HepG2 (cell line): ENCODE results near the gene THEMIS. TPM values are rescaled to one million over a fixed set of nuclear protein-coding genes. Genes with fewer than 3 reads are reported as not detected.

Experiments
- ATAC-seq: fragments of 200-7000 bp; cut with Tn5 transposase; 3 replicates; pipeline ENCODE4 v1.9.1; 2020; ENCODE audit warnings: mild to moderate bottlenecking, moderate library complexity
- BruUV-seq: library from RNA; stranded (reverse); fragments of 400-500 nt; replicated peaks from 2 replicates; lab custom pipeline; 2021; lab: Mats Ljungman, UMichigan
- CTCF ChIA-PET: fragments of 300-600 bp; formaldehyde crosslinking; extraction: SDS; loops from one replicate; lab custom pipeline; 2021; ENCODE audit warnings: low total read pairs, inconsistent platforms, low intra/inter-chr PET ratio; lab: Yijun Ruan, JAX
- POLR2A ChIA-PET: fragments of 350-600 bp; sonication (Branson Sonifier 250); formaldehyde crosslinking; loops from one replicate; lab custom pipeline; 2020; ENCODE audit warnings: antibody characterized with exemption, inconsistent platforms; lab: Yijun Ruan, JAX
- DNase-seq: peaks from one replicate; pipeline ENCODE4 v3.0.0-alpha.2; 2015; ENCODE audit warnings: low spot score
- FAIRE-seq: peaks from 3 replicates; lab custom pipeline; 2011; peaks lifted over from hg19 to GRCh38; lab: Jason Lieb, UNC
- H2AFZ ChIP-seq: one replicate; pipeline ENCODE4 v1.6.1; 2011; ENCODE audit warnings: low read length, inconsistent platforms
- H3K27ac ChIP-seq: fragments of 300-600 bp; 3 replicates; pipeline ENCODE4 v1.8.0; 2011; ENCODE audit warnings: mixed run types, mild to moderate bottlenecking, mixed read lengths, low read length, inconsistent platforms; ENCODE audit not compliant: insufficient read depth; ENCODE audit errors: extremely low read length
- H3K27me3 ChIP-seq, 2 experiments: fragments of 200-600 bp in 1 of 2; 2 replicates in 1 of 2; 3 replicates in 1 of 2; pipeline versions ENCODE4 v1.6.0 to v1.8.0; 2011; ENCODE audit warnings: low read length in 2 of 2, mild to moderate bottlenecking in 2 of 2, moderate library complexity in 2 of 2, inconsistent platforms in 1 of 2; ENCODE audit not compliant: insufficient read depth in 2 of 2, control insufficient read depth in 1 of 2
- H3K36me3 ChIP-seq, 2 experiments: fragments of 200-600 bp in 1 of 2; replicated peaks in 1 of 2; 2 replicates in 1 of 2; 3 replicates in 1 of 2; pipeline versions ENCODE4 v1.5.1 to v1.8.0; 2011; ENCODE audit warnings: low read length in 2 of 2, inconsistent platforms in 1 of 2; ENCODE audit not compliant: insufficient read depth in 2 of 2, control insufficient read depth in 1 of 2
- H3K4me1 ChIP-seq: 2 replicates; pipeline ENCODE4 v1.5.1; 2012; ENCODE audit warnings: low read length, inconsistent platforms; ENCODE audit not compliant: insufficient read depth
- H3K4me2 ChIP-seq: 2 replicates; pipeline ENCODE4 v1.6.0; 2011; ENCODE audit warnings: low read depth, low read length, inconsistent platforms
- H3K4me3 ChIP-seq, 3 experiments: fragments of 200-600 bp in 1 of 3; sonication (generic), shearing (Covaris generic) in 1 of 3; replicated peaks in 1 of 3; 2 replicates each; pipeline ENCODE4 v1.5.1; 2011 to 2016; ENCODE audit warnings: low read length in 3 of 3, inconsistent platforms in 2 of 3, low read depth in 2 of 3, mild to moderate bottlenecking in 2 of 3, control low read depth in 1 of 3, mixed read lengths in 1 of 3; ENCODE audit not compliant: insufficient read depth in 1 of 3
- H3K79me2 ChIP-seq: one replicate; pipeline ENCODE4 v1.6.1; 2011; ENCODE audit warnings: low read length, inconsistent platforms; ENCODE audit not compliant: insufficient read depth
- H3K9ac ChIP-seq: 2 replicates; pipeline ENCODE4 v1.6.0; 2011; ENCODE audit warnings: mild to moderate bottlenecking, low read depth, low read length, inconsistent platforms; ENCODE audit not compliant: insufficient read depth
- H3K9me3 ChIP-seq: 2 replicates; pipeline ENCODE4 v1.5.1; 2012; ENCODE audit warnings: mild to moderate bottlenecking, low read length
- H4K20me1 ChIP-seq: 2 replicates; pipeline ENCODE4 v1.6.0; 2011; ENCODE audit warnings: inconsistent platforms, mild to moderate bottlenecking, low read length, moderate library complexity; ENCODE audit not compliant: insufficient read depth
- ARID5B ChIP-seq: IDR thresholded peaks from 2 replicates; pipeline ENCODE4 v1.4.0; 2020; ENCODE audit warnings: mild to moderate bottlenecking, missing genetic modification reagents
- FOXJ3 ChIP-seq: sonication (generic); formaldehyde crosslinking; IDR thresholded peaks from 2 replicates; pipeline ENCODE4 v1.4.0; 2020; ENCODE audit warnings: missing genetic modification reagents, mild to moderate bottlenecking, borderline replicate concordance
- JDP2 ChIP-seq: sonication (generic); formaldehyde crosslinking; IDR thresholded peaks from 2 replicates; pipeline ENCODE4 v1.8.1; 2022; ENCODE audit warnings: missing genetic modification reagents, borderline replicate concordance
- KLF15 ChIP-seq: sonication (generic); formaldehyde crosslinking; IDR thresholded peaks from 2 replicates; pipeline ENCODE4 v1.8.1; 2023; ENCODE audit warnings: borderline replicate concordance, mild to moderate bottlenecking, inconsistent platforms, missing genetic modification reagents, mixed read lengths
- MBNL3 ChIP-seq: fragments of 250-450 bp; sonication (Bioruptor Pico); conservative IDR thresholded peaks from 2 replicates; pipeline ENCODE4 v1.8.0; 2022; ENCODE audit warnings: mild to moderate bottlenecking, inconsistent platforms
- NCOA1 ChIP-seq: sonication (generic); formaldehyde crosslinking; IDR thresholded peaks from 2 replicates; pipeline ENCODE4 v1.9.0; 2021; ENCODE audit warnings: missing genetic modification reagents
- NCOA2 ChIP-seq: sonication (generic); formaldehyde crosslinking; IDR thresholded peaks from 2 replicates; pipeline ENCODE4 v1.8.0; 2022; ENCODE audit warnings: inconsistent platforms
- ZSCAN30 ChIP-seq: sonication (generic); formaldehyde crosslinking; IDR thresholded peaks from 2 replicates; pipeline ENCODE4 v1.5.0; 2020; ENCODE audit warnings: mild to moderate bottlenecking, missing genetic modification reagents
- WGBS: methylation state at CpG from one replicate; pipeline ENCODE4 v1.1.6; 2017; ENCODE audit warnings: low lambda C conversion rate; 5-methylcytosine and 5-hydroxymethylcytosine counted together
- in situ Hi-C: cut with HindIII; loops from 2 replicates; pipeline ENCODE4 v1.10.0; 2017; ENCODE audit warnings: low pct_unique_long_range_greater_than_20kb; ENCODE audit not compliant: extremely low pct_ligation_motif_present
- intact Hi-C: fragments of 100-400 bp; cut with micrococcal nuclease; formaldehyde crosslinking; loops from one replicate; pipeline ENCODE4 v1.10.0; 2022; ENCODE audit not compliant: unreplicated experiment
- polyA plus RNA-seq, 8 experiments: library from polyadenylated mRNA; depleted of rRNA in 3 of 8; stranded (reverse) in 7 of 8; unstranded in 1 of 8; fragments of >200 nt; fragmentation: Illumina TruSeq in 4 of 8; extraction: Trizol in 4 of 8; gene quantifications; 2 replicates each; pipeline versions ENCODE4 v1.2.1 to v1.2.3, GENCODE V29; 2011 to 2016; ENCODE audit warnings: low read depth in 4 of 8, missing spikeins in 1 of 8, mixed read lengths in 1 of 8; ENCODE audit not compliant: insufficient read depth in 1 of 8
- total RNA-seq, 5 experiments: library from RNA; depleted of rRNA; stranded (reverse); fragments of >200 nt; fragmentation: Illumina TruSeq; extraction: Trizol; gene quantifications; 2 replicates each; pipeline ENCODE4 v1.2.3, GENCODE V29; 2016; ENCODE audit warnings: low read depth in 1 of 5
- TF ChIP-seq, protein P1 (sequence below): sonication (generic); formaldehyde crosslinking; IDR thresholded peaks from 2 replicates; pipeline ENCODE4 v1.9.0; 2021; ENCODE audit warnings: missing genetic modification reagents, mild to moderate bottlenecking, borderline replicate concordance

Gene THEMIS
- total and polyA plus RNA-seq, 2 of the 13 experiments (the other 11 are each of a cell fraction or from before 2014, with no cell fraction given): not detected

GRCh38 chr6:127941228-127941627, 40.4 kb upstream of the THEMIS start:
- in situ Hi-C loops (no loop called here), intact Hi-C loops (no loop called here)
- no peak overlapping the region for H3K9ac ChIP-seq
- H3K27ac ChIP-seq: no peak overlapping the region
- no peaks in the 10 kb centered on the region for H3K79me2 ChIP-seq
- H4K20me1 ChIP-seq: no peaks in the 10 kb centered on the region
- 18% methylated on average over 5 of the region's 5 CpGs for WGBS
- H3K4me2 ChIP-seq: no peak overlapping the region
- TF ChIP-seq KLF15: no peak
- no peak for TF ChIP-seq FOXJ3
- TF ChIP-seq MBNL3 (CRISPR knock-in tag): no peak
- TF ChIP-seq ZSCAN30 (CRISPR knock-in tag): no peak
- TF ChIP-seq, protein P1, sequence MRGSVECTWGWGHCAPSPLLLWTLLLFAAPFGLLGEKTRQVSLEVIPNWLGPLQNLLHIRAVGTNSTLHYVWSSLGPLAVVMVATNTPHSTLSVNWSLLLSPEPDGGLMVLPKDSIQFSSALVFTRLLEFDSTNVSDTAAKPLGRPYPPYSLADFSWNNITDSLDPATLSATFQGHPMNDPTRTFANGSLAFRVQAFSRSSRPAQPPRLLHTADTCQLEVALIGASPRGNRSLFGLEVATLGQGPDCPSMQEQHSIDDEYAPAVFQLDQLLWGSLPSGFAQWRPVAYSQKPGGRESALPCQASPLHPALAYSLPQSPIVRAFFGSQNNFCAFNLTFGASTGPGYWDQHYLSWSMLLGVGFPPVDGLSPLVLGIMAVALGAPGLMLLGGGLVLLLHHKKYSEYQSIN (CRISPR knock-in tag): no peak
- no peak for TF ChIP-seq NCOA1 (CRISPR knock-in tag)
- no peak for TF ChIP-seq NCOA2
- no peak for TF ChIP-seq ARID5B (CRISPR knock-in tag)
- no peak for TF ChIP-seq JDP2 (CRISPR knock-in tag)
- no peak for DNase-seq
- ChIA-PET POLR2A (no interaction called here), CTCF (no interaction called here)
- H2AFZ ChIP-seq: no peak overlapping the region
- no peak for FAIRE-seq
- H3K27me3 ChIP-seq: no peaks in the 10 kb centered on the region; a peak in 1 of 5 replicates
- BruUV-seq: no TSS peak
- H3K9me3 ChIP-seq: no peaks in the 10 kb centered on the region
- H3K4me1 ChIP-seq: peaks cover 12% of the 10 kb centered on the region
- no peak overlapping the region for H3K4me3 ChIP-seq
- no peak for ATAC-seq
- H3K36me3 ChIP-seq: no peaks in the 10 kb centered on the region
